ENCODE results near the gene SMARCB1.

DNA sequence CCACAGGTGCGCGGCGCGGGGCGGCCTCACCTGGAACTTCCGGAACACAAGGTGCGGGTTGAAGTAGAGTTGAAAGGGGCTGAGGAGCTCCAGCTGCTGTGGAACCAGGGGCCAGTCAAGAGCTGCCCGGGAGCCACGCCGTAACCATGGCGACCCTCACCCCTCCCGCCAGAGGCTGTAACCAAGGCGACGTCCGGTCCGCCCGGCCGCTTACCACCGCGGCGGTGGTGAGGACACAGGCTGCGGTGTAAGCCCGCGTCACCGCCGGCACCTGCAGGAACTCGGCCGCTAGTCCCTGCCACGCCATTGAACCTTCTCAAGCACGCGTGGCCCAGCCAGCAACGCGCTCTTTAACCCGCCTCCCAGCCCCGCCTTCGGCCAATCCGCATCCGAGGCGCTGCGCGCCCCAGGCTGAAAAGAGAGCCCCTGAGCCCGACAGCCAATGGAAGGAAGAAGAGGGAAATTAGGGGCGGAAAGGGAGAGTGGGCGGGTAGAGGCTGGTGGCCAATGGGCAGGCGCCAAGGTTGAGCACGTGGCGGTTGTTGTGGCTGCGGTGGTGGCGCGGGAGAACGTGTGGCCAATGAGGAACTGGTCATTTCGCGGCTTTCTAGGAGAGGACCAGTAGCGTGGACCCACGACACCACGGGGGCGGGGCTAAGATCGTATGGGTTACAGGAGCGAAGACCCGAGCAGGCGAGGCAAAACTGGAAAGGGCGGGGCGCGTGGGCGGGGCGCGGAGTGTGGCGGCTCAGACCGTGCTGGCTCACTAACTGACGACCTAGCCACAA, 52.1 kb downstream of the SMARCB1 start, which contains the start of gene DERL3:
- TF ChIP-seq POLR2A (IDR thresholded peaks at IDR 0.05; ENCODE audit: low read depth, low read length) = no peak
- TF ChIP-seq TAF1 (IDR thresholded peaks at IDR 0.05; ENCODE audit: low read depth, low read length) = no peak
